WTC11 (cell line): ENCODE data around the gene CENPS. TPM values are rescaled to one million over a fixed set of nuclear protein-coding genes. Genes with fewer than 3 reads are reported as not detected.
A peak's percentile ranks its signal among the peaks of the same experiment; 100 is the strongest.

Source experiments
- ATF2 ChIP-seq: sonication (generic); formaldehyde crosslinking; IDR thresholded peaks from 2 replicates; pipeline ENCODE4 v1.8.1; 2022; ENCODE audit warnings: low read depth, missing genetic modification reagents, borderline replicate concordance
- CBFB ChIP-seq: sonication (generic); formaldehyde crosslinking; IDR thresholded peaks from 2 replicates; pipeline ENCODE4 v1.8.1; 2022; ENCODE audit warnings: mild to moderate bottlenecking, low read depth, missing genetic modification reagents
- CDX4 ChIP-seq: fragments of 250-450 bp; sonication (Bioruptor Pico); IDR thresholded peaks from 2 replicates; pipeline ENCODE4 v1.9.0; 2021; ENCODE audit warnings: moderate library complexity, mild to moderate bottlenecking, inconsistent platforms, borderline replicate concordance
- ERG ChIP-seq: fragments of 250-450 bp; sonication (Bioruptor Pico); IDR thresholded peaks from 2 replicates; pipeline ENCODE4 v1.8.0; 2021; ENCODE audit warnings: mild to moderate bottlenecking
- FOXK1 ChIP-seq: sonication (generic); formaldehyde crosslinking; IDR thresholded peaks from 2 replicates; pipeline ENCODE4 v1.8.0; 2022; ENCODE audit warnings: mild to moderate bottlenecking, moderate library complexity, missing genetic modification reagents
- GABPB1 ChIP-seq: sonication (generic); formaldehyde crosslinking; IDR thresholded peaks from 2 replicates; pipeline ENCODE4 v1.8.1; 2023; ENCODE audit warnings: mild to moderate bottlenecking, missing genetic modification reagents
- HMGA2 ChIP-seq: fragments of 250-450 bp; sonication (Bioruptor Pico); IDR thresholded peaks from 2 replicates; pipeline ENCODE4 v1.4.0; 2021; ENCODE audit warnings: mild to moderate bottlenecking, moderate library complexity
- IRF2 ChIP-seq: sonication (generic); formaldehyde crosslinking; IDR thresholded peaks from 2 replicates; pipeline ENCODE4 v1.8.0; 2022; ENCODE audit warnings: low read depth, missing genetic modification reagents, borderline replicate concordance
- JAZF1 ChIP-seq: fragments of 250-450 bp; sonication (Bioruptor Pico); IDR thresholded peaks from 2 replicates; pipeline ENCODE4 v1.9.0; 2021; ENCODE audit warnings: moderate library complexity, mild to moderate bottlenecking, inconsistent platforms
- MAX ChIP-seq: sonication (generic); formaldehyde crosslinking; IDR thresholded peaks from 2 replicates; pipeline ENCODE4 v1.8.0; 2022; ENCODE audit warnings: mild to moderate bottlenecking, missing genetic modification reagents
- MYBL2 ChIP-seq: sonication (generic); formaldehyde crosslinking; IDR thresholded peaks from 2 replicates; pipeline ENCODE4 v1.8.1; 2023; ENCODE audit warnings: mild to moderate bottlenecking, moderate library complexity, missing genetic modification reagents
- PRRX2 ChIP-seq: fragments of 250-450 bp; sonication (Bioruptor Pico); IDR thresholded peaks from 2 replicates; pipeline ENCODE4 v1.8.0; 2021; ENCODE audit warnings: mild to moderate bottlenecking
- RELA ChIP-seq: sonication (generic); formaldehyde crosslinking; IDR thresholded peaks from 2 replicates; pipeline ENCODE4 v1.8.1; 2022; ENCODE audit warnings: missing genetic modification reagents, mild to moderate bottlenecking, borderline replicate concordance
- ZBTB43 ChIP-seq: sonication (generic); formaldehyde crosslinking; IDR thresholded peaks from 2 replicates; pipeline ENCODE4 v1.8.1; 2023; ENCODE audit warnings: mild to moderate bottlenecking, missing genetic modification reagents
- ZNF263 ChIP-seq: sonication (generic); formaldehyde crosslinking; IDR thresholded peaks from 2 replicates; pipeline ENCODE4 v1.8.1; 2022; ENCODE audit warnings: low read depth, mild to moderate bottlenecking, moderate library complexity, missing genetic modification reagents
- ZNF396 ChIP-seq: fragments of 250-450 bp; sonication (Bioruptor Pico); IDR thresholded peaks from 2 replicates; pipeline ENCODE4 v1.8.0; 2021; ENCODE audit warnings: mild to moderate bottlenecking, moderate library complexity, borderline replicate concordance
- total RNA-seq: library from RNA; stranded (reverse); gene quantifications from 3 replicates; pipeline ENCODE4 v1.2.3, GENCODE V29; 2021
- TF ChIP-seq, protein P1 (sequence below): sonication (generic); formaldehyde crosslinking; IDR thresholded peaks from 2 replicates; pipeline ENCODE4 v1.8.1; 2022; ENCODE audit warnings: low read depth, mild to moderate bottlenecking, moderate library complexity, missing genetic modification reagents, borderline replicate concordance
- TF ChIP-seq, protein P2 (sequence below): sonication (generic); formaldehyde crosslinking; IDR thresholded peaks from 2 replicates; pipeline ENCODE4 v1.8.1; 2022; ENCODE audit warnings: mild to moderate bottlenecking, missing genetic modification reagents, moderate library complexity, borderline replicate concordance
- TF ChIP-seq, protein P3 (sequence below): sonication (generic); formaldehyde crosslinking; IDR thresholded peaks from 2 replicates; pipeline ENCODE4 v1.8.1; 2023; ENCODE audit warnings: mild to moderate bottlenecking, missing genetic modification reagents, borderline replicate concordance
- TF ChIP-seq, protein P4 (sequence below): sonication (generic); formaldehyde crosslinking; IDR thresholded peaks from 2 replicates; pipeline ENCODE4 v1.8.1; 2023; ENCODE audit warnings: mild to moderate bottlenecking, moderate library complexity, missing genetic modification reagents

CENPS gene
- total RNA-seq, 1 experiment from 2014 or later = 13.8 TPM

DNA sequence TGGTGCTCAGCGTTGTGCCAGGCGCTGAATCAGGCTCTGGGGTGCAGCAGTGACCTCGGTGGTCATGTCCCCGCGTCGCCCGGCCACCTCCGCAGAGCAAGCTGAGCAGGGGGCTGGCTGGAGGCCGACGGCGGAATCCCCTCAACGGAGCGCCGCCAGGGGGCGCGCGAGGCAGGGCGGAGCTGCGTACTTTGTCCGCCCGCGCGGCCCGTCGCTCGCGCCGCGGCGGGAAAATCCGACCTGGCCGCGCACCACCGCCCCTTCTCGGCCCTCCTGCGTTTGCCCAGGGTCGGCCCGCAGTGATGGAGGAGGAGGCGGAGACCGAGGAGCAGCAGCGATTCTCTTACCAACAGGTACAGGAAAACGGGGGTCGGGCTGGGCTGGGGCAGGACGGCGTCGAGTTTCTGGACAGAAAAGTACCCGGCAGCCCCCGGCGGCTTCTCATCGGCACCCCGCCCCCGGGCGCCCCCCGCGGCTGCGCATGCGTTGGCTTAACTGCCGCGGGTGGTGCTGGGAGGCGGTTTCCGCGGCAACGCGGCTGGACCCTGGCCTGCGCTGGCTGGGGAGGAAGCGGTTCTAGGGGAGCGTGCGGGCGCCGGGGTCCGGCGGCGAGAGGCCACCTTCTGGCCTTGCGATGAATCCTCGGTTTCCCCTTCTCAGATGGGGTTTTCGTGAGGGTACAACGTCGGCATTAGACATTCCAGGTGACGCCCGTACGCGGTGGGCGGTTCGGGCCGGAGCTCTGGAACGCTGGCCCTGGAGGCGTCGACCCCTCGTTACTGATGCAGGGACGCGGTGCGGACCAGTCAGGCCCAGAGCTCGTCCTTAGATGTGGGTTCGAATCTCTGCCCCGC lies at the start of gene CENPS (continued):
- TF ChIP-seq, protein P1, sequence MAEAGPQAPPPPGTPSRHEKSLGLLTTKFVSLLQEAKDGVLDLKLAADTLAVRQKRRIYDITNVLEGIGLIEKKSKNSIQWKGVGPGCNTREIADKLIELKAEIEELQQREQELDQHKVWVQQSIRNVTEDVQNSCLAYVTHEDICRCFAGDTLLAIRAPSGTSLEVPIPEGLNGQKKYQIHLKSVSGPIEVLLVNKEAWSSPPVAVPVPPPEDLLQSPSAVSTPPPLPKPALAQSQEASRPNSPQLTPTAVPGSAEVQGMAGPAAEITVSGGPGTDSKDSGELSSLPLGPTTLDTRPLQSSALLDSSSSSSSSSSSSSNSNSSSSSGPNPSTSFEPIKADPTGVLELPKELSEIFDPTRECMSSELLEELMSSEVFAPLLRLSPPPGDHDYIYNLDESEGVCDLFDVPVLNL (CRISPR knock-in tag) = peak; percentile 100
- TF ChIP-seq CBFB (CRISPR knock-in tag) (no peak), ERG (CRISPR knock-in tag) (no peak), FOXK1 (peak; percentile 75), HMGA2 (CRISPR knock-in tag) (no peak), ZNF263 (0 out of 2 replicates have a peak, but pooled peaks have one; percentile 17), PRRX2 (CRISPR knock-in tag) (0 out of 2 replicates have a peak, but pooled peaks have one; percentile 78), CDX4 (no peak), ZNF396 (CRISPR knock-in tag) (no peak), IRF2 (CRISPR knock-in tag) (0 out of 2 replicates have a peak, but pooled peaks have one; percentile 15), GABPB1 (CRISPR knock-in tag) (peak; percentile 84), JAZF1 (CRISPR knock-in tag) (no peak), ZBTB43 (CRISPR knock-in tag) (peak; percentile 79; the same call in 1 of the 2 replicates), RELA (CRISPR knock-in tag) (peak; percentile 91), MAX (CRISPR knock-in tag) (peak; percentile 97), MYBL2 (CRISPR knock-in tag) (peak; percentile 91), ATF2 (CRISPR knock-in tag) (no peak)
- TF ChIP-seq, protein P2, sequence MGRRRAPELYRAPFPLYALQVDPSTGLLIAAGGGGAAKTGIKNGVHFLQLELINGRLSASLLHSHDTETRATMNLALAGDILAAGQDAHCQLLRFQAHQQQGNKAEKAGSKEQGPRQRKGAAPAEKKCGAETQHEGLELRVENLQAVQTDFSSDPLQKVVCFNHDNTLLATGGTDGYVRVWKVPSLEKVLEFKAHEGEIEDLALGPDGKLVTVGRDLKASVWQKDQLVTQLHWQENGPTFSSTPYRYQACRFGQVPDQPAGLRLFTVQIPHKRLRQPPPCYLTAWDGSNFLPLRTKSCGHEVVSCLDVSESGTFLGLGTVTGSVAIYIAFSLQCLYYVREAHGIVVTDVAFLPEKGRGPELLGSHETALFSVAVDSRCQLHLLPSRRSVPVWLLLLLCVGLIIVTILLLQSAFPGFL (CRISPR knock-in tag) = peak; percentile 78; the same call in 1 of the 2 replicates
- TF ChIP-seq, protein P3, sequence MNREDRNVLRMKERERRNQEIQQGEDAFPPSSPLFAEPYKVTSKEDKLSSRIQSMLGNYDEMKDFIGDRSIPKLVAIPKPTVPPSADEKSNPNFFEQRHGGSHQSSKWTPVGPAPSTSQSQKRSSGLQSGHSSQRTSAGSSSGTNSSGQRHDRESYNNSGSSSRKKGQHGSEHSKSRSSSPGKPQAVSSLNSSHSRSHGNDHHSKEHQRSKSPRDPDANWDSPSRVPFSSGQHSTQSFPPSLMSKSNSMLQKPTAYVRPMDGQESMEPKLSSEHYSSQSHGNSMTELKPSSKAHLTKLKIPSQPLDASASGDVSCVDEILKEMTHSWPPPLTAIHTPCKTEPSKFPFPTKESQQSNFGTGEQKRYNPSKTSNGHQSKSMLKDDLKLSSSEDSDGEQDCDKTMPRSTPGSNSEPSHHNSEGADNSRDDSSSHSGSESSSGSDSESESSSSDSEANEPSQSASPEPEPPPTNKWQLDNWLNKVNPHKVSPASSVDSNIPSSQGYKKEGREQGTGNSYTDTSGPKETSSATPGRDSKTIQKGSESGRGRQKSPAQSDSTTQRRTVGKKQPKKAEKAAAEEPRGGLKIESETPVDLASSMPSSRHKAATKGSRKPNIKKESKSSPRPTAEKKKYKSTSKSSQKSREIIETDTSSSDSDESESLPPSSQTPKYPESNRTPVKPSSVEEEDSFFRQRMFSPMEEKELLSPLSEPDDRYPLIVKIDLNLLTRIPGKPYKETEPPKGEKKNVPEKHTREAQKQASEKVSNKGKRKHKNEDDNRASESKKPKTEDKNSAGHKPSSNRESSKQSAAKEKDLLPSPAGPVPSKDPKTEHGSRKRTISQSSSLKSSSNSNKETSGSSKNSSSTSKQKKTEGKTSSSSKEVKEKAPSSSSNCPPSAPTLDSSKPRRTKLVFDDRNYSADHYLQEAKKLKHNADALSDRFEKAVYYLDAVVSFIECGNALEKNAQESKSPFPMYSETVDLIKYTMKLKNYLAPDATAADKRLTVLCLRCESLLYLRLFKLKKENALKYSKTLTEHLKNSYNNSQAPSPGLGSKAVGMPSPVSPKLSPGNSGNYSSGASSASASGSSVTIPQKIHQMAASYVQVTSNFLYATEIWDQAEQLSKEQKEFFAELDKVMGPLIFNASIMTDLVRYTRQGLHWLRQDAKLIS (CRISPR knock-in tag) = no peak
- TF ChIP-seq, protein P4, sequence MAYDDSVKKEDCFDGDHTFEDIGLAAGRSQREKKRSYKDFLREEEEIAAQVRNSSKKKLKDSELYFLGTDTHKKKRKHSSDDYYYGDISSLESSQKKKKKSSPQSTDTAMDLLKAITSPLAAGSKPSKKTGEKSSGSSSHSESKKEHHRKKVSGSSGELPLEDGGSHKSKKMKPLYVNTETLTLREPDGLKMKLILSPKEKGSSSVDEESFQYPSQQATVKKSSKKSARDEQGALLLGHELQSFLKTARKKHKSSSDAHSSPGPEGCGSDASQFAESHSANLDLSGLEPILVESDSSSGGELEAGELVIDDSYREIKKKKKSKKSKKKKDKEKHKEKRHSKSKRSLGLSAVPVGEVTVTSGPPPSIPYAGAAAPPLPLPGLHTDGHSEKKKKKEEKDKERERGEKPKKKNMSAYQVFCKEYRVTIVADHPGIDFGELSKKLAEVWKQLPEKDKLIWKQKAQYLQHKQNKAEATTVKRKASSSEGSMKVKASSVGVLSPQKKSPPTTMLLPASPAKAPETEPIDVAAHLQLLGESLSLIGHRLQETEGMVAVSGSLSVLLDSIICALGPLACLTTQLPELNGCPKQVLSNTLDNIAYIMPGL (CRISPR knock-in tag) = peak; percentile 100
